AG09319 (cell line): ENCODE results near the gene PTPRM.

Experiments used
- DNase-seq: peaks from one replicate; pipeline ENCODE4 v3.0.0-alpha.2; 2010; ENCODE audit warnings: low read depth; ENCODE audit errors: extremely low read depth
- TF ChIP-seq, protein P1 (sequence below): IDR thresholded peaks from 2 replicates; pipeline ENCODE4 v1.5.1; 2011; ENCODE audit warnings: low read depth, mild to moderate bottlenecking, inconsistent platforms, low read length, moderate library complexity

PTPRM gene

DNA sequence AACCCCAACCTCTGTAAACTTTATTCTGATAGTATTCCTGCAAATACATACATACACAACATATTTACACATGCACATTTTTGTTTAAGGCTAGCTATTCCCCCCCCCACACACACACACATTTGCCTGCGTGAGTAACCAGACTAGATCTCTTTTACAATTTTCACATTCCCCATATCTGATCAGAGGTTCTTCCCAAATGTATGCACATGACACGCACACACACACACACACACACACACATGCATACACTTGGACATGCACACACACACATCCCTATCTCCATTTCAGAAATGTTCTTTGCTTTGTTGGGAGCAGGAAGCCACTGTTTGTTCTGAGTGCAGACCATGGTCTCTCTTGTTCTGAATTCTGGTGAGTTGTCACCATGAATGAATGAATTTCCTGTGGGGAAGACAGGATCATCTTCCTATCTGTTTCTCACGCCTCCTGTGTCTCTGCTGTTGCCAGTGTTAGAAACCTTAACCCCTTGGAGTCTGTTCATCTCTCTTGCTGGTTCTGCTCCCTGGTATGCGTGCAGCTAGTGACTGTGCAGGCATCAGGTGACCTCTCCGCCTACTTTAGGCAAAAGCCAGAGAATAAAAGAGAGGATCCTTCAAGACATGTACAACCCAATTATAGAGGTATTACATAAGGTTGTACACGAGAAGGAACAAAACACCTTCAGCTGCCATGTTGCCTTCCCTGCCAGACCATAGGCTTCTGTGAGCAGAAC is 791.1 kb downstream of the PTPRM start:
- TF ChIP-seq, protein P1, sequence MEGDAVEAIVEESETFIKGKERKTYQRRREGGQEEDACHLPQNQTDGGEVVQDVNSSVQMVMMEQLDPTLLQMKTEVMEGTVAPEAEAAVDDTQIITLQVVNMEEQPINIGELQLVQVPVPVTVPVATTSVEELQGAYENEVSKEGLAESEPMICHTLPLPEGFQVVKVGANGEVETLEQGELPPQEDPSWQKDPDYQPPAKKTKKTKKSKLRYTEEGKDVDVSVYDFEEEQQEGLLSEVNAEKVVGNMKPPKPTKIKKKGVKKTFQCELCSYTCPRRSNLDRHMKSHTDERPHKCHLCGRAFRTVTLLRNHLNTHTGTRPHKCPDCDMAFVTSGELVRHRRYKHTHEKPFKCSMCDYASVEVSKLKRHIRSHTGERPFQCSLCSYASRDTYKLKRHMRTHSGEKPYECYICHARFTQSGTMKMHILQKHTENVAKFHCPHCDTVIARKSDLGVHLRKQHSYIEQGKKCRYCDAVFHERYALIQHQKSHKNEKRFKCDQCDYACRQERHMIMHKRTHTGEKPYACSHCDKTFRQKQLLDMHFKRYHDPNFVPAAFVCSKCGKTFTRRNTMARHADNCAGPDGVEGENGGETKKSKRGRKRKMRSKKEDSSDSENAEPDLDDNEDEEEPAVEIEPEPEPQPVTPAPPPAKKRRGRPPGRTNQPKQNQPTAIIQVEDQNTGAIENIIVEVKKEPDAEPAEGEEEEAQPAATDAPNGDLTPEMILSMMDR = no peak
- DNase-seq = no peak

DNA sequence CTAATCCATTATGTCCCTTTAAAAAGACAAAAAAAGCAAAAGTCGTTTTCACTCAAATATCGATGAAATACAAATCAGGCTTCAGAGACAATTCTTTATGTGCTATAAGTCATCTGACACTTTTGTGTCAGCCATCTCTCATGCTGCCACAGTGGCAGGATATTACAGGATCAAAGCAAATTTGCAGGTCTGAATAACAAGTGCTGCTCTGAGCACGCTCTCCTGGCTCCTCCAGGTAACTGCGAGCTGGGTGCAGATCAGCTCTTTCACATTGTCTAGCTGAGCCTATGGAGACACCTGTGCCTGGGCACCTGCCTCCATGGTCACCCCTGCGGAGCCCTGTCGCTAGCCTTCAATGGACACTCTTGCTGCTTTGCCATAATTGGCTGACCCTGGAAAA is 792.0 kb downstream of the PTPRM start:
- no peak for DNase-seq
- TF ChIP-seq, protein P1 = no peak

DNA sequence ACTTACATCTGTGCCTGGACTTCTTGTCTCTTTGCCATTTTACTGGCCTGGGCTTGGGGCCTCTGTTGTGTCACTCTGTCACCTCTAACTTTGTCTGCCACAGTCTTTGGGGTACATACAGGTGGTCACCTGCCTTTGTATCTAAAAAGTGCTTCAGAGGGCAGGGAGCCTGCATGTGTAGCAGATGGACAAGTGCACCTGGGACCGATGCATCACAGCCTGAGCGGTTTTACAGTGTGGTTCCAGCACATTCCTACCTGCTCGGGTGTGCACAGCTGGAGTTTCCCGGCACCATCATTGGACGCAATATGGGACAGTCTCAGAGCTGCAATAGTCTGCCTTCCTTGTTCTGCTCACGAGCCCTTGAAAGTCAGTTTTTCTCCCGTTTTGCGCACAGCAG is 792.4 kb downstream of the PTPRM start:
- TF ChIP-seq, protein P1 = no peak
- no peak for DNase-seq

DNA sequence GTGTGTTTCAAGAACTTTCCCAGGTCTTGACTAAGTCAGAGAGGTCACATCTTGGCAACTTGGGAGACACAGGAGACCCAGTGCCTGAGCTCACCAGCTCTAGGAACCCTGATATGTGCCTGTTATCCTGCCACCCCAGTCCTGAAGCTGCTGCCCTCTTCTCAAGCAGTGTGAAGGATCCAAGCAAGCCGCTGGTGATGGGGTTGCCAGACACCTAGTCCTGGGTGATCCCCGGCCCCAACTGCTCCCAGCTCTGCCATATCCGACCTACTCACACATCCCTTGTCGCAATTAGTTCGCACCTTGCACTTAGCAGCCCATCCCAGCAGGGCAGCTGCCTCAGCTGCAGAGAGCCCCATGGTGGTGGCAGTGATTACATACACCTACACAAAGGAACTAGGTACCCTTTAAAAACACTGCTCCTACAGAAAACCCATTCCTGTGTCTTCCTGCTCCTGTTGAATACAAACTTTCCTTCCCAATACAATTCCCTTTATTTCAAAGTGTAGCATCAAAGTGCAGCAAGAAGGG is 794.9 kb downstream of the PTPRM start:
- DNase-seq = no peak
- TF ChIP-seq, protein P1 = no peak

DNA sequence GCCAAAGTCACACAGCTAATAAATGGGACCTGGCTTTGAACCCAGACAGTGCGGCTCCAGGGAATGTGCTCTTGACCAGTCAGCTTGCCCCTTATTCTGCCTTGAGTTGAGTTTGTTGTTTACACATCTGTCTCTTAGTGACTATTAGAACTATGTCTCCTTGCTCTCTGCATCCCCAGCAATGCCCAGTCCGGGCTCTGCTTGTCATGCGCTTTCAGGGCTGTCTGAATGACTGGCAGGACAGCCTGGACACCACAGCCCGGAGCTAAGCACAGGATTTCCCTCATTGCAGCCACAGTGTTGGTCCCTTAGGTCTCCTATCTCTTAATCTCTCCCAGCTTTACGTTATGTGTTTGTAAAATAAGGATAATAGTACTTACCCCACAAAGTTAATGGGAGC is 795.7 kb downstream of the PTPRM start:
- DNase-seq = no peak
- TF ChIP-seq, protein P1 = no peak

DNA sequence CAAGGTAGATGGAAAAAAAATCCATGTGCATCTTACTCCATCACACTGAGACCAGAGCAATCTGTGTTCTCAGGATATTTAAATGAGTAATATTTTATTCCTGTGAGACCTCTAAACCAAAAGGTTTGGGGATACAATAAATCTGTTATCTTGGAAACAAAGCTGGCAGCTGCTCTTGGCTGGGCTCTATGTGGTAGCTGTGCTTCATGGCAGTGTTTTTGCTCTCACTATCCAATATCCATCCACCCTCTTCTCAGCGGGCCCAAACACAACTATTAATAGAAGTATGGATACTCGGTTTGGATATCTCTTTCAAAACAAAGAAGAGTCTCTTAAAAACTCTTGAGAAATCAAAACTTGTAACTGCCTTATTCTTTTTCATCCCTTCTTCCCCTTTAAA is 797.3 kb downstream of the PTPRM start:
- TF ChIP-seq, protein P1 = no peak
- no peak for DNase-seq

DNA sequence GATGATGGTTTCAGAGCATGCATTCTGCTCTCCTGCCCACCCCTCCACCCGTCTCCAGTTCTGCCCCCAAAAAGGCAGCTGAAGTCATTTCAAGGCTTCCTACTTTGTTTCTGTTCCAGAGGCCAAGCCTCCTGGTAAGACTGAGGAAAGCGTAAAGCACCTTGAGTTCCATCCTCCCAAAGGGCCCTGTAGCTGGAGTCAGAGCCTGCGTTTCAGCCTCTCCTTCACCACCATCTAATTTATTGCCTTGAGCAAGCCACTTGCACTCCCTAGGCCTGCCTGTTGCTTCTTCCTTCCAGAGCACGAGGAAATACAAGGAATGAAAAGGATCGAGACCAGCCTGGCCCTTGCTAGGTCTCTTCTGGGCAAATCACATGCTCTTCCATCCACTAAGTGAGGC is 797.9 kb downstream of the PTPRM start:
- no peak for DNase-seq
- TF ChIP-seq, protein P1 = no peak
